Natural killer cell (primary cell): ENCODE data around the gene CDH24. TPM values are rescaled to one million over a fixed set of nuclear protein-coding genes. Genes with fewer than 3 reads are reported as not detected.

ENCODE experiments used
- ATAC-seq, 3 donors: fragments of 150-1000 bp in 2 of 3; fragments of 200-7000 bp in 1 of 3; cut with Tn5 transposase; 1 replicate in 1 of 3; 2 replicates in 2 of 3; pipeline ENCODE4 v1.10.0; 2021; ENCODE audit warnings: mild to moderate bottlenecking in 2 of 3, moderate library complexity in 2 of 3
- DNase-seq, 2 donors: peaks; one replicate each; pipeline versions ENCODE4 v3.0.0 to v3.0.0-alpha.2; 2013 to 2021; ENCODE audit warnings: mixed read lengths in 1 of 2
- H3K27ac ChIP-seq: one replicate; pipeline ENCODE4 v1.5.1; 2013; ENCODE audit warnings: mild to moderate bottlenecking, low read length
- H3K27me3 ChIP-seq: one replicate; pipeline ENCODE4 v1.6.1; 2013; ENCODE audit warnings: low read length; ENCODE audit not compliant: control insufficient read depth, insufficient read depth
- H3K36me3 ChIP-seq: one replicate; pipeline ENCODE4 v1.6.1; 2013; ENCODE audit warnings: low read length; ENCODE audit not compliant: control insufficient read depth, insufficient read depth
- H3K4me1 ChIP-seq: one replicate; pipeline ENCODE4 v1.6.1; 2013; ENCODE audit warnings: low read length; ENCODE audit not compliant: control insufficient read depth, insufficient read depth
- H3K4me3 ChIP-seq: one replicate; pipeline ENCODE4 v1.5.1; 2013; ENCODE audit warnings: low read length
- H3K9me3 ChIP-seq: one replicate; pipeline ENCODE4 v1.6.1; 2013; ENCODE audit warnings: low read length; ENCODE audit not compliant: control insufficient read depth, insufficient read depth
- H3K27ac Mint-ChIP-seq, 2 donors: one replicate each; pipeline ENCODE4 v1.8.0; 2022; ENCODE audit warnings: mild to moderate bottlenecking in 2 of 2, mixed read lengths in 2 of 2, moderate library complexity in 1 of 2
- H3K27me3 Mint-ChIP-seq, 2 donors: one replicate each; pipeline ENCODE4 v1.8.0; 2022; ENCODE audit warnings: low read depth in 2 of 2, mixed read lengths in 2 of 2
- H3K36me3 Mint-ChIP-seq: one replicate; pipeline ENCODE4 v1.8.0; 2022; ENCODE audit warnings: mixed read lengths
- H3K4me1 Mint-ChIP-seq, 2 donors: one replicate each; pipeline ENCODE4 v1.8.0; 2022; ENCODE audit warnings: mixed read lengths in 2 of 2
- H3K4me3 Mint-ChIP-seq: one replicate; pipeline ENCODE4 v1.8.0; 2022; ENCODE audit warnings: mild to moderate bottlenecking, moderate library complexity, mixed read lengths
- H3K9me3 Mint-ChIP-seq, 2 donors: one replicate each; pipeline ENCODE4 v1.8.0; 2022; ENCODE audit warnings: mixed read lengths in 2 of 2
- WGBS: methylation state at CpG from one replicate; pipeline ENCODE4 v1.1.7; 2013; ENCODE audit warnings: missing lambda C conversion rate; ENCODE audit not compliant: insufficient coverage; 5-methylcytosine and 5-hydroxymethylcytosine counted together
- intact Hi-C: fragments of 100-400 bp; cut with micrococcal nuclease; formaldehyde crosslinking; loops from one replicate; pipeline ENCODE4 v1.14.2; 2022
- total RNA-seq, 4 donors: library from RNA; stranded (reverse); fragments of 120-200 nt in 1 of 4; gene quantifications; one replicate each; pipeline versions ENCODE4 v1.2.3 to v1.2.4, GENCODE V29; 2013 to 2022
- TF ChIP-seq, protein P1 (sequence below): fragments of 200-600 bp; IDR thresholded peaks from one replicate; pipeline ENCODE4 v1.8.0; 2022; ENCODE audit warnings: antibody characterized with exemption

The CDH24 gene
- total RNA-seq, 3 donors from 2014 or later (not counting 1 experiment from before 2014, with no cell fraction given): 1.9 to 4.9 (median 2.8) TPM

DNA sequence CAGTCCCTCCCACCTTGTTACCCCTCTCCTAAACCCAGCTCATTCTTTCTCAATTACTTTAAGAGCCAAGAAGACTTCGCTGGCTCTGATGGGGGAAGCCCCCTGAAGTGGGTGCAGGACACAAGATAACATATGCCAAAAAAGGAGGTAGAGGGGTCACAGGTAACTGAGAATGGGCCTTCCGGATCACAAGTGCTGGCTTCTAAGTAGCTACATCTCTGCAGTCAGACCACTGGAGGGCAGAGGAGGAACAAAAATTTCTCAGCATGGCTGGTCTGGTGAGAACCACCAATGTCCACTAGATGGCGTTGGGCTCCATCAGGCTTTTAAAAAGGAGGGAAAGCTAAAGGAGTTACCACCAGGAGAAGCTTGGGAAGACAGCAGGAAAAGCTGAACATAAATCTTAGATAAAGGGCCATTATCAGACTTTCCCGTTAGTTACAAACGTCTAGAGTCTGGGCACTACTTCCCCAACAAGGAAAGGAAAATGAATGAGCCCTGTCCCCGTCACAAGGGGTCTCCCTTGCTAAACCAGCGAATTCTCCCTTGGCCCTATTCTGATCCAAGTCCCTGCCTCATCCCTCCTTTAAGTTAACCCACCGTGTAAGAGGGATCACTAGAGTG is 11.6 kb upstream of the CDH24 start:
- DNase-seq (peak; percentile 55 to 91), ATAC-seq (peak; percentile 82 to 92 (median 84))
- Histone ChIP-seq H3K27ac (no peak overlapping the region), H3K36me3 (peaks cover 55% of the 10 kb centered on the region), H3K4me3 (no peak overlapping the region), H3K27me3 (no peaks in the 10 kb centered on the region), H3K9me3 (no peaks in the 10 kb centered on the region), H3K4me1 (peaks cover 29% of the 10 kb centered on the region)
- intact Hi-C loops: loop anchor here (1.0 kb wide), 1 partner anchor 40 kb away; no protein-coding TSS in a partner anchor
- peak overlapping the region; percentile 72 to 78 for H3K27ac Mint-ChIP-seq
- peaks cover 27 to 41% of the 10 kb centered on the region in 2 donors for H3K4me1 Mint-ChIP-seq
- no peaks in the 10 kb centered on the region for H3K9me3 Mint-ChIP-seq
- TF ChIP-seq, protein P1, sequence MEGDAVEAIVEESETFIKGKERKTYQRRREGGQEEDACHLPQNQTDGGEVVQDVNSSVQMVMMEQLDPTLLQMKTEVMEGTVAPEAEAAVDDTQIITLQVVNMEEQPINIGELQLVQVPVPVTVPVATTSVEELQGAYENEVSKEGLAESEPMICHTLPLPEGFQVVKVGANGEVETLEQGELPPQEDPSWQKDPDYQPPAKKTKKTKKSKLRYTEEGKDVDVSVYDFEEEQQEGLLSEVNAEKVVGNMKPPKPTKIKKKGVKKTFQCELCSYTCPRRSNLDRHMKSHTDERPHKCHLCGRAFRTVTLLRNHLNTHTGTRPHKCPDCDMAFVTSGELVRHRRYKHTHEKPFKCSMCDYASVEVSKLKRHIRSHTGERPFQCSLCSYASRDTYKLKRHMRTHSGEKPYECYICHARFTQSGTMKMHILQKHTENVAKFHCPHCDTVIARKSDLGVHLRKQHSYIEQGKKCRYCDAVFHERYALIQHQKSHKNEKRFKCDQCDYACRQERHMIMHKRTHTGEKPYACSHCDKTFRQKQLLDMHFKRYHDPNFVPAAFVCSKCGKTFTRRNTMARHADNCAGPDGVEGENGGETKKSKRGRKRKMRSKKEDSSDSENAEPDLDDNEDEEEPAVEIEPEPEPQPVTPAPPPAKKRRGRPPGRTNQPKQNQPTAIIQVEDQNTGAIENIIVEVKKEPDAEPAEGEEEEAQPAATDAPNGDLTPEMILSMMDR: peak; percentile 99
- peak overlapping the region; percentile 37 for H3K4me3 Mint-ChIP-seq
- 40% methylated on average over 8 of the region's 8 CpGs for WGBS
- H3K27me3 Mint-ChIP-seq: no peaks in the 10 kb centered on the region
- H3K36me3 Mint-ChIP-seq: peaks cover 1% of the 10 kb centered on the region

DNA sequence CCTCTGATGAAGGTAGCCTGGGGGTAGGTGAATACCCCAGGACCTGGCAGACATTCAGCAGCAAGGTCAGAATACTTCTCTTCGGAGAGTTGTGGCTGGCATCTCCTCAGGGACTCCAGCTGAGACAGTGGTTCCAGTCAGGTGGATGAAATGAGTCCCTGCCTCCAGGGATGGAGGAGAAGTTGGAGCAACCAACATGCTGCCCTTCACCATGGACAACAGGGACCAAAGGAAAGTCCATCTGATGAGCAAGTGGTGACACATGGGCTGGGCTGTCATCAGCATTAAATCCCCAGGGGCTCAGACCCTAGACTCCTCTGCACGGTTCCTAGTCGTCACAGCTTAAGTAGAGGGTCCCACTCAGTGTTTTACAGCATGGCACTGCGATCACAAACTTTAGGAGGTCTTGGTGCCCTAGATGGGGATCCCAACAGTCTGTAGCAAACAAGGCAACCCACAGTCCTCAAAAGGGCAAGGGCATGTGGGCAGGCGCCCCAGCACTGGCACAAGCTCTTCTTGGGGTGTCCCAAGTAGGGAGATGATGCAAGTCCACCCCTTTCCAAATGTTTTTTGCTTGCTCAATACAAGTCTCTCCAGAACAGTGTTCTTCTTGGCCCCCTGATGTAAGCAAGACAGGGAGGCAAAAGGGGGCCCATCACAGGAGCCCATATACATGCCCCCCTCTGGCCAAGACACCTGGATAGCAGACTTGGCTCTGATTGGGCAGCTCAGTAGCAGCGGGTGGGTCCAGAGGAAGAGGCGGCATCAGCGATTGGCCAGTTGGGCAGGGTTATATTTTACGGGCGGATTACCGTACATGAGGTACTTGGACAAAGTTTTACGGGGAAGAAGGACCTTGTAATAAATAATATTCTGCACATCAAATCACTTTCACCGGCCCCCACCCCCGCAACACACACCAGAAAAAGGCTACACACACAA is 10.8 kb upstream of the CDH24 start:
- Histone ChIP-seq H3K4me1 (peaks cover 29% of the 10 kb centered on the region), H3K9me3 (no peaks in the 10 kb centered on the region), H3K27me3 (no peaks in the 10 kb centered on the region), H3K36me3 (peaks cover 63% of the 10 kb centered on the region), H3K27ac (no peak overlapping the region), H3K4me3 (no peak overlapping the region)
- peak overlapping the region; percentile 72 to 78 for H3K27ac Mint-ChIP-seq
- intact Hi-C loops: no loop called here
- peaks cover 9% of the 10 kb centered on the region for H3K36me3 Mint-ChIP-seq
- ATAC-seq: peak in 1 of 3 donors; percentile 2
- H3K4me3 Mint-ChIP-seq: no peak overlapping the region
- H3K4me1 Mint-ChIP-seq: peaks cover 27 to 41% of the 10 kb centered on the region in 2 donors
- DNase-seq: no peak
- TF ChIP-seq, protein P1: no peak
- H3K9me3 Mint-ChIP-seq: no peaks in the 10 kb centered on the region
- H3K27me3 Mint-ChIP-seq: no peaks in the 10 kb centered on the region
- WGBS: 93% methylated on average over 14 of the region's 14 CpGs

DNA sequence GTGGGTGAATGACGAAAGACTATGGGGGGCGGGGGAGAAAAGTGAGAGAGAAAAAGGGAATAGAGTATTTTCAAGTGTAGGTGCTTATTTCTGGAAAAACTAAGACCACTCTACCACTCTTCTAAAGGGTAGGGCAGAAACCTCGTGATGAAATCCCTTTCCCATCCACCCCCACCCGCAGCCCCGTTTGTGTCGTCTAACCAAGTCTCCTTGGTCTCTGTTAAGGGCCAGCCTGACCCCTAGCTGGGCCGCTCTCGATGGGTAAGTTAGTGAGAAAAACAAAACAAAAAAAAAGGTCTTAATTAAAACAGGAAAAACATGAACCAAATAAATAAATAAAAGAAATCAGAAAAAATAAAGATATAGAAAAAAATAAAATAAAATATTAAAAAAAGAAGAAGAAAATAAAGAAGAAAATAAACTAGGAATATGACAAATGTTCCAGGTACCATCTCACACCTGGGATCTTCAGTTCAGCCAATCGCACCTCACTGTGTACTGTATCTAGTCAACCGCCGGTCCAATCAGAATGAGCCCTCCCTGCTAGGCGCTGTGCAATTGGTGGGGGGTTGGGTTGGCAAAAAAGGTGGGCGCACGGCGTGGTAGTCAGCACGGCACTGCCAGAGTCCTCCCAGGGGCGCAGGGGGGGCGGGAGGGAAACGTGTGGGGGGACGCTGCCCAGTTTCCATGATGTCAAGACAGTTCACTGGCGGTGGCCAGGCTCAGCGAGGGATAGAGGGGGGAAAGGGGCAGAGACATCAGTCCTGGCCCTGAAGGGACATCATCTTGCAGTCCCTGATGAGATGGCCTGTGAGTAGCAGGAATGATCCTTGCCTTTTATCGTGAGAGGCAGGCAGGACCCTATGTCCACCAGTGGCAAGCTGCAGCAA is 9.8 kb upstream of the CDH24 start:
- no peak for DNase-seq
- WGBS: 95% methylated on average over 18 of the region's 23 CpGs
- no peak overlapping the region for H3K27ac ChIP-seq
- no peaks in the 10 kb centered on the region for H3K27me3 ChIP-seq
- peaks cover 63% of the 10 kb centered on the region for H3K36me3 ChIP-seq
- H3K4me1 Mint-ChIP-seq: peaks cover 27 to 37% of the 10 kb centered on the region in 2 donors
- TF ChIP-seq, protein P1: no peak
- H3K4me3 Mint-ChIP-seq: no peak overlapping the region
- peaks cover 28% of the 10 kb centered on the region for H3K4me1 ChIP-seq
- intact Hi-C loops: no loop called here
- H3K9me3 ChIP-seq: no peaks in the 10 kb centered on the region
- no peaks in the 10 kb centered on the region for H3K27me3 Mint-ChIP-seq
- ATAC-seq: no peak
- H3K9me3 Mint-ChIP-seq: no peaks in the 10 kb centered on the region
- H3K36me3 Mint-ChIP-seq: peaks cover 10% of the 10 kb centered on the region
- H3K4me3 ChIP-seq: no peak overlapping the region
- H3K27ac Mint-ChIP-seq: no peak overlapping the region
